ENCODE results near the gene PDE7B. TPM values are rescaled to one million over a fixed set of nuclear protein-coding genes. Genes with fewer than 3 reads are reported as not detected.

The PDE7B gene
- total and polyA plus RNA-seq, 2 of the 8 experiments (the other 6 are each of a cell fraction or from before 2014, with no cell fraction given), result not detected

- TF ChIP-seq, protein P1, sequence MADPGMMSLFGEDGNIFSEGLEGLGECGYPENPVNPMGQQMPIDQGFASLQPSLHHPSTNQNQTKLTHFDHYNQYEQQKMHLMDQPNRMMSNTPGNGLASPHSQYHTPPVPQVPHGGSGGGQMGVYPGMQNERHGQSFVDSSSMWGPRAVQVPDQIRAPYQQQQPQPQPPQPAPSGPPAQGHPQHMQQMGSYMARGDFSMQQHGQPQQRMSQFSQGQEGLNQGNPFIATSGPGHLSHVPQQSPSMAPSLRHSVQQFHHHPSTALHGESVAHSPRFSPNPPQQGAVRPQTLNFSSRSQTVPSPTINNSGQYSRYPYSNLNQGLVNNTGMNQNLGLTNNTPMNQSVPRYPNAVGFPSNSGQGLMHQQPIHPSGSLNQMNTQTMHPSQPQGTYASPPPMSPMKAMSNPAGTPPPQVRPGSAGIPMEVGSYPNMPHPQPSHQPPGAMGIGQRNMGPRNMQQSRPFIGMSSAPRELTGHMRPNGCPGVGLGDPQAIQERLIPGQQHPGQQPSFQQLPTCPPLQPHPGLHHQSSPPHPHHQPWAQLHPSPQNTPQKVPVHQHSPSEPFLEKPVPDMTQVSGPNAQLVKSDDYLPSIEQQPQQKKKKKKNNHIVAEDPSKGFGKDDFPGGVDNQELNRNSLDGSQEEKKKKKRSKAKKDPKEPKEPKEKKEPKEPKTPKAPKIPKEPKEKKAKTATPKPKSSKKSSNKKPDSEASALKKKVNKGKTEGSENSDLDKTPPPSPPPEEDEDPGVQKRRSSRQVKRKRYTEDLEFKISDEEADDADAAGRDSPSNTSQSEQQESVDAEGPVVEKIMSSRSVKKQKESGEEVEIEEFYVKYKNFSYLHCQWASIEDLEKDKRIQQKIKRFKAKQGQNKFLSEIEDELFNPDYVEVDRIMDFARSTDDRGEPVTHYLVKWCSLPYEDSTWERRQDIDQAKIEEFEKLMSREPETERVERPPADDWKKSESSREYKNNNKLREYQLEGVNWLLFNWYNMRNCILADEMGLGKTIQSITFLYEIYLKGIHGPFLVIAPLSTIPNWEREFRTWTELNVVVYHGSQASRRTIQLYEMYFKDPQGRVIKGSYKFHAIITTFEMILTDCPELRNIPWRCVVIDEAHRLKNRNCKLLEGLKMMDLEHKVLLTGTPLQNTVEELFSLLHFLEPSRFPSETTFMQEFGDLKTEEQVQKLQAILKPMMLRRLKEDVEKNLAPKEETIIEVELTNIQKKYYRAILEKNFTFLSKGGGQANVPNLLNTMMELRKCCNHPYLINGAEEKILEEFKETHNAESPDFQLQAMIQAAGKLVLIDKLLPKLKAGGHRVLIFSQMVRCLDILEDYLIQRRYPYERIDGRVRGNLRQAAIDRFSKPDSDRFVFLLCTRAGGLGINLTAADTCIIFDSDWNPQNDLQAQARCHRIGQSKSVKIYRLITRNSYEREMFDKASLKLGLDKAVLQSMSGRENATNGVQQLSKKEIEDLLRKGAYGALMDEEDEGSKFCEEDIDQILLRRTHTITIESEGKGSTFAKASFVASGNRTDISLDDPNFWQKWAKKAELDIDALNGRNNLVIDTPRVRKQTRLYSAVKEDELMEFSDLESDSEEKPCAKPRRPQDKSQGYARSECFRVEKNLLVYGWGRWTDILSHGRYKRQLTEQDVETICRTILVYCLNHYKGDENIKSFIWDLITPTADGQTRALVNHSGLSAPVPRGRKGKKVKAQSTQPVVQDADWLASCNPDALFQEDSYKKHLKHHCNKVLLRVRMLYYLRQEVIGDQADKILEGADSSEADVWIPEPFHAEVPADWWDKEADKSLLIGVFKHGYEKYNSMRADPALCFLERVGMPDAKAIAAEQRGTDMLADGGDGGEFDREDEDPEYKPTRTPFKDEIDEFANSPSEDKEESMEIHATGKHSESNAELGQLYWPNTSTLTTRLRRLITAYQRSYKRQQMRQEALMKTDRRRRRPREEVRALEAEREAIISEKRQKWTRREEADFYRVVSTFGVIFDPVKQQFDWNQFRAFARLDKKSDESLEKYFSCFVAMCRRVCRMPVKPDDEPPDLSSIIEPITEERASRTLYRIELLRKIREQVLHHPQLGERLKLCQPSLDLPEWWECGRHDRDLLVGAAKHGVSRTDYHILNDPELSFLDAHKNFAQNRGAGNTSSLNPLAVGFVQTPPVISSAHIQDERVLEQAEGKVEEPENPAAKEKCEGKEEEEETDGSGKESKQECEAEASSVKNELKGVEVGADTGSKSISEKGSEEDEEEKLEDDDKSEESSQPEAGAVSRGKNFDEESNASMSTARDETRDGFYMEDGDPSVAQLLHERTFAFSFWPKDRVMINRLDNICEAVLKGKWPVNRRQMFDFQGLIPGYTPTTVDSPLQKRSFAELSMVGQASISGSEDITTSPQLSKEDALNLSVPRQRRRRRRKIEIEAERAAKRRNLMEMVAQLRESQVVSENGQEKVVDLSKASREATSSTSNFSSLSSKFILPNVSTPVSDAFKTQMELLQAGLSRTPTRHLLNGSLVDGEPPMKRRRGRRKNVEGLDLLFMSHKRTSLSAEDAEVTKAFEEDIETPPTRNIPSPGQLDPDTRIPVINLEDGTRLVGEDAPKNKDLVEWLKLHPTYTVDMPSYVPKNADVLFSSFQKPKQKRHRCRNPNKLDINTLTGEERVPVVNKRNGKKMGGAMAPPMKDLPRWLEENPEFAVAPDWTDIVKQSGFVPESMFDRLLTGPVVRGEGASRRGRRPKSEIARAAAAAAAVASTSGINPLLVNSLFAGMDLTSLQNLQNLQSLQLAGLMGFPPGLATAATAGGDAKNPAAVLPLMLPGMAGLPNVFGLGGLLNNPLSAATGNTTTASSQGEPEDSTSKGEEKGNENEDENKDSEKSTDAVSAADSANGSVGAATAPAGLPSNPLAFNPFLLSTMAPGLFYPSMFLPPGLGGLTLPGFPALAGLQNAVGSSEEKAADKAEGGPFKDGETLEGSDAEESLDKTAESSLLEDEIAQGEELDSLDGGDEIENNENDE (IDR thresholded peaks at IDR 0.05; ENCODE audit: insufficient replicate concordance, low read length), result no peak
- TF ChIP-seq CHD1 (IDR thresholded peaks at IDR 0.05; ENCODE audit: low read depth, low read length), result no peak
- no peak for TF ChIP-seq EGR1 (IDR thresholded peaks at IDR 0.05; ENCODE audit: borderline replicate concordance, low read depth, low read length)
- no peak for TF ChIP-seq TAF1 (IDR thresholded peaks at IDR 0.05; ENCODE audit: low read depth, low read length)
- no peak for TF ChIP-seq ATF2 (IDR thresholded peaks at IDR 0.05; ENCODE audit: low read length)
- TF ChIP-seq JUN (IDR thresholded peaks at IDR 0.05; ENCODE audit: low read depth, low read length), result no peak
- no peak for TF ChIP-seq JUND (IDR thresholded peaks at IDR 0.05; ENCODE audit: low read length)
- TF ChIP-seq KDM1A (IDR thresholded peaks at IDR 0.05; ENCODE audit: borderline replicate concordance, low read length), result no peak
- no peak for TF ChIP-seq NRF1 (IDR thresholded peaks at IDR 0.05; ENCODE audit: low read depth, low read length)
- no peak for TF ChIP-seq SIRT6 (IDR thresholded peaks at IDR 0.05; ENCODE audit: low read length)
- TF ChIP-seq MAFK (IDR thresholded peaks at IDR 0.05; ENCODE audit: low read depth, low read length), result no peak
- TF ChIP-seq POLR2A (IDR thresholded peaks at IDR 0.05; ENCODE audit: control extremely low read depth in 1 of 2, low read depth in 2 of 2, low read length in 2 of 2), result no peak
Observed at GRCh38 chr6:135953818-135954217, 102.3 kb downstream of the PDE7B start (continued).

Measured in H1 (cell line).